ENCODE data around the gene TBC1D2. TPM values are rescaled to one million over a fixed set of nuclear protein-coding genes. Genes with fewer than 3 reads are reported as not detected.
"Not testable (repeated sequence)": the region's sequence is repeated elsewhere in the genome, so short reads cannot be mapped to it uniquely, and the experiment has no call there.

TBC1D2 gene
- total RNA-seq, 1 experiment from 2014 or later = 1.5 TPM

DNA sequence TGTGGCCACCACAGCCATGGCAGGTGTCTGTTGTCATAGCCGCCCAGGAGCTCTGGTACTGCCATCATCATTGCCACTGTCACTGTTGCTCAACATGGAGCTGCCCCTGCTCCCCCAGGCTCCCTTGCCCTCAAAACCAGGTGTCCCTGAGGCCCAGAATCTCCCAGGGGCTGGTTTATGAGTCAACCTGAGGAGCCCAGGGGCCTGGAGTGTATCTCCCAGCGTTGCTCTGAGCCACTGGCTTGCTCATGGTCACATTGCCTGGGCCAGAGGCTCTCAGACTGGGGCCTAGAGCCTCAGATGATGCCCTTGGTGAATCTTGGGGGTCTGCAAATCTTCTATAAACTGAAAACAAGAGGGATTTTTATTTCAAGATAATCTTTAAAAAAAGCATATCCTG lies 24.7 kb upstream of the TBC1D2 start:
- in situ Hi-C loops (cut with HindIII; ENCODE audit: low pct_unique_long_range_greater_than_20kb, low sequenced_read_pairs) = no loop called here
- no peak for DNase-seq (ENCODE audit: low read depth, low spot score)

DNA sequence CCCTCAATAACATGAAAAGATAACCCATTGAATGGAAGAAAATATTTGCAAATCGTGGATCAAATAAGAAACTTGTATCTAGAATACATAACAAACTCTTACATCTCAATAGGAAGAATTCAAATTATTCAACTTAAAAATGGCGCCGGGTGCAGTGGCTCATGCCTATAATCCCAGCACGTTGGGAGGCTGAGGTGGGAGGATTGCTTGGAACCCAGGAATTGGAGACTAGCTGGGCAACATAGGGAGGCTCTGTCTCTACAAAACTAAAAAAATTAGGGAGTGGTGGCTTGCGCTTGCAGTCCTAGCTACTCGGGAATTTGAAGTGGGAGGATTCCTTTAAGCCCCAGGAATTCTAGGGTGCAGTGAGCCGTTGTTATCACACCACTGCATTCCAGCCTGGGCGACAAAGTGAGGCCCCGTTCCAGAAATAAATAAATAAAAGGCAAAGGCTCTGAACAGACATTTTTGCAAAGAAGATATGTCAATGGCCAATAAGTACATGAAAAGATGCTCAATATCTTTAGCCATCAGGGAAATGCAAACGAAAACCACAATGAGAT lies 21.5 kb upstream of the TBC1D2 start:
- in situ Hi-C loops (cut with HindIII; ENCODE audit: low pct_unique_long_range_greater_than_20kb, low sequenced_read_pairs) = no loop called here
- no peak for DNase-seq (ENCODE audit: low read depth, low spot score)

- in situ Hi-C loops (cut with HindIII; ENCODE audit: low pct_unique_long_range_greater_than_20kb, low sequenced_read_pairs) = no loop called here
- no peak for DNase-seq (ENCODE audit: low read depth, low spot score)
Observed at GRCh38 chr9:98275159-98275558, 19.7 kb upstream of the TBC1D2 start.

GRCh38 chr9:98272083-98272482 lies 16.6 kb upstream of the TBC1D2 start:
- in situ Hi-C loops (cut with HindIII; ENCODE audit: low pct_unique_long_range_greater_than_20kb, low sequenced_read_pairs) = no loop called here
- DNase-seq (ENCODE audit: low read depth, low spot score) = no peak

GRCh38 chr9:98271479-98271878 lies 16.0 kb upstream of the TBC1D2 start:
- DNase-seq (ENCODE audit: low read depth, low spot score) = no peak
- in situ Hi-C loops (cut with HindIII; ENCODE audit: low pct_unique_long_range_greater_than_20kb, low sequenced_read_pairs) = no loop called here

- in situ Hi-C loops (cut with HindIII; ENCODE audit: low pct_unique_long_range_greater_than_20kb, low sequenced_read_pairs); DNase-seq (ENCODE audit: low read depth, low spot score): not testable (repeated sequence)
Observed at GRCh38 chr9:98270284-98270683, 14.8 kb upstream of the TBC1D2 start.

GRCh38 chr9:98269652-98270051 lies 14.2 kb upstream of the TBC1D2 start:
- in situ Hi-C loops (cut with HindIII; ENCODE audit: low pct_unique_long_range_greater_than_20kb, low sequenced_read_pairs); DNase-seq (ENCODE audit: low read depth, low spot score): not testable (repeated sequence)

DNA sequence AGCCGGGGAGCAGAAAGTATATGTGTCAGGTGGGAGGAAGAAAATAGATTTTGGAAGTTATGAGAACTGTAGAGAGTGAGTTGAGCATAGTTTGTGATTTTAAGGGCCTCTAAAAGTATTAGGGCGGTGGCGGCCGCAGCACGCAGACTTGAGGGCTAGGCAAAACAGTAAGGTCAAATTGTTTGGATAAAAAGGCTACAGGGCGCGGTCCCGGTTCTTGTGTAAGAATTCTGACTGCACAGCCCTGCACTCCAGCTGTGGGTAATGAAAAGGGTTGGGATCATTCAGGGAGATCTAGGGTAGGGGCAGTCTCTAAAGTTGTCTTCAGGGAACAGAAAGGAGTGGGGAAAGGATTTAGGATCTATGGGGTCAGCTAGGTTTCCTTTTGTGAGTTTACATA lies 12.1 kb upstream of the TBC1D2 start:
- DNase-seq (ENCODE audit: low read depth, low spot score); in situ Hi-C loops (cut with HindIII; ENCODE audit: low pct_unique_long_range_greater_than_20kb, low sequenced_read_pairs): not testable (repeated sequence)

DNA sequence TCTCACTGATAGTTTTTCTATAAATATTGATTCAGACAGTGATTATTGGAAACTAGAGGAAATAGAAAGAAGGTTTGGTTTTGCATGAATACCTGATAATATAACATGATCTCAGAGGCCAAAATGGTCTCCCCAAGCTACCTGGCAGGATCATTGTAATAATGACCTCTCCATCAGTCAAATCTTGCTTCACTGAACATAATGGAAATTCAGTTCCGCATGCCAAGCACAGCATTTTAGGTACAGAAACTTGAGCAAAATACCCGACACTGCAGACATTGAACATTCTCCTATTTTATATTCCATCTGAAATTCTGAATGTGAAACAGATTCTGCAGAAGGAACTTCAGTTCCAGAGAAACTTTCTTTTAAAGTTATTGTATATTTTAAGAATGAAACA lies 9.1 kb upstream of the TBC1D2 start:
- in situ Hi-C loops (cut with HindIII; ENCODE audit: low pct_unique_long_range_greater_than_20kb, low sequenced_read_pairs) = no loop called here

DNA sequence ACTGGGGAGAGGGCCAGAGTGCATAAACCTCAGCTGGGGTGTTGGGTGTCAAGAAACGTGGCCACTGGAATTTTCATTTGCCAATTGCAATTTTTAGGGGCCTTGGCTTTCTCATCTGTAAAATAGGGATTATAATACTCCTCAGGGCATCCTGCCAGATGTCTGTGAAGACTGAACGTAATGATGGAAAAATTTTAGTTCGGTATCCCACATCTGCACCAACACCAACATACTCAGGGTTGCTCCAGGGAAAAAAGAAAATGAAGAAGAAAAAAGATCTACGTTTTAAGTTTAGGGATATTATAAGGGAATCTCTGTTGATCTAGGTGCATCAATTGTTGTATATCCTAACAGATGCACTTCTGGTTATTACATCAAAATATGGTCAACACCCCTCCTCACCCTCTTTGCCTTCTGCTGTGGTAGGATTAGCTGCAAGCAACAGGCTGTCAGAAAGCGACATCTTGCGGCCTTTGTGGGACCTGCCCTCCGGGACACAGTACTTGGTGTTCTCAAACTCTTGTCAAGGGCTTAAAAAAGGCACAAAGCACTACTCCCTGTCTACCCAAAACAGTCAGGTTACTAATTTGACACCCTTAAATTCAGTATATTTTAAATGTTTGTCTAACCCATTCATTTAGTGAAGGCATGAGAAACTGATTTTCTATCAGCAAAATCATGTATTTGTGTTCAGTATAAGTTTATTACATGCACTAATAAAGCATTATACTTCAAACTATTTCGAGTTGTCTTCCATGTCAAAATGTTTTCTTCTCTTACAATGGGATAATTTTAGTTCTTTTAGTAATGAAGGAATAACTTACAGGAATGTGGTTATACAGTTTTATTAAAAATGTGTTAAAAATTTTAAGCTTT lies 8.3 kb upstream of the TBC1D2 start:
- in situ Hi-C loops (cut with HindIII; ENCODE audit: low pct_unique_long_range_greater_than_20kb, low sequenced_read_pairs) = no loop called here
- DNase-seq (ENCODE audit: low read depth, low spot score) = peak; percentile 89

More for the DNA sequence above, 9.1 kb upstream of the TBC1D2 start:
- no peak for DNase-seq (ENCODE audit: low read depth, low spot score)

DNA sequence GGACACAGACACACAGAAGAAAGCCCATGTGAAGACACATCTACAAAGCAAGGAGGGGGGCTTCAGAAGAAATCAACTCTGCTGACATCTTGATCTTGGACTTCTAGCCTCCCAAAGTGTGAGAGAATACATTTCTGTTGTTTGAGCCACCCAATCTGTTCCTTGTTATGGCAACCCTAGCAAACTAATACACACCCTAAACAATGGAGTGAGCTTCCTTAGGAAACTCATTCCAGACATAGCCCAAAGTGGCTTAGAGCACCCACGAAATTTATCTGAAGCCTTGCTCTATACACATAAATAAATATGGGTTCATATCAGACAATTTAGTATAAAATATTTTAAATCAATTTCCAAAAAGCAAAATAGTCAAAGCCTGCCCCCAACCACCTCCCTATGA lies 7.6 kb upstream of the TBC1D2 start:
- in situ Hi-C loops (cut with HindIII; ENCODE audit: low pct_unique_long_range_greater_than_20kb, low sequenced_read_pairs) = no loop called here
- DNase-seq (ENCODE audit: low read depth, low spot score) = no peak

GRCh38 chr9:98262056-98262455 lies 6.6 kb upstream of the TBC1D2 start:
- in situ Hi-C loops (cut with HindIII; ENCODE audit: low pct_unique_long_range_greater_than_20kb, low sequenced_read_pairs) = no loop called here
- DNase-seq (ENCODE audit: low read depth, low spot score) = no peak

GRCh38 chr9:98260635-98261034 lies 5.2 kb upstream of the TBC1D2 start:
- in situ Hi-C loops (cut with HindIII; ENCODE audit: low pct_unique_long_range_greater_than_20kb, low sequenced_read_pairs) = no loop called here
- no peak for DNase-seq (ENCODE audit: low read depth, low spot score)

- in situ Hi-C loops (cut with HindIII; ENCODE audit: low pct_unique_long_range_greater_than_20kb, low sequenced_read_pairs) = no loop called here
- DNase-seq (ENCODE audit: low read depth, low spot score) = no peak
Observed at GRCh38 chr9:98259791-98260190, 4.3 kb upstream of the TBC1D2 start.

- DNase-seq (ENCODE audit: low read depth, low spot score) = no peak
- in situ Hi-C loops (cut with HindIII; ENCODE audit: low pct_unique_long_range_greater_than_20kb, low sequenced_read_pairs) = no loop called here
Observed at GRCh38 chr9:98256756-98257155, 1.3 kb upstream of the TBC1D2 start.

DNA sequence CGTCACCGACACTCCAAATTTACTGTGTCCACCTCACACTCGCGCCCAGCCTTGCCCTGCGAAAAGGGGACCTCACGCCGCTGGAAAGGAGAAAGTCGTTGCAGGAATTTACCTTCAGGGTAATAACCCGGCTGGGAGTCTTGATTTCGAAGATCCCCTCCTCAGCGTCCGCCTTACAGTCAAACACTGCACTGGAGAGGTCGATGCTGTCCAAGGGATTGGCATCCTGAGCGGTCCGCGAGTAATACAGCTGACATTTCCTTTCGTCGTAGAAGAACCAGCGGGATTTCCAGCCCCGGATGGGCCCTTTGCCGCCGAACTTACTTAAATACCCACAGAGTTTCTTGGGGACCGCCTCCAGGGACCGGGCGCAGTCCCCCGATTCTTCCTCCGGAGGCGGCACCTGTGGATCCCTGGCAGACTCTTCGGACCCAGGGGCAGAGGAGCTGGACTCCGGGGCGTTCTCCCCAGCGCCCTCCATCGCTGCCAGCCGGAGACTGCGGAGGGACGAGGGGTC lies 330 bp downstream of the TBC1D2 start:
- in situ Hi-C loops (cut with HindIII; ENCODE audit: low pct_unique_long_range_greater_than_20kb, low sequenced_read_pairs) = no loop called here
- no peak for DNase-seq (ENCODE audit: low read depth, low spot score)

DNA sequence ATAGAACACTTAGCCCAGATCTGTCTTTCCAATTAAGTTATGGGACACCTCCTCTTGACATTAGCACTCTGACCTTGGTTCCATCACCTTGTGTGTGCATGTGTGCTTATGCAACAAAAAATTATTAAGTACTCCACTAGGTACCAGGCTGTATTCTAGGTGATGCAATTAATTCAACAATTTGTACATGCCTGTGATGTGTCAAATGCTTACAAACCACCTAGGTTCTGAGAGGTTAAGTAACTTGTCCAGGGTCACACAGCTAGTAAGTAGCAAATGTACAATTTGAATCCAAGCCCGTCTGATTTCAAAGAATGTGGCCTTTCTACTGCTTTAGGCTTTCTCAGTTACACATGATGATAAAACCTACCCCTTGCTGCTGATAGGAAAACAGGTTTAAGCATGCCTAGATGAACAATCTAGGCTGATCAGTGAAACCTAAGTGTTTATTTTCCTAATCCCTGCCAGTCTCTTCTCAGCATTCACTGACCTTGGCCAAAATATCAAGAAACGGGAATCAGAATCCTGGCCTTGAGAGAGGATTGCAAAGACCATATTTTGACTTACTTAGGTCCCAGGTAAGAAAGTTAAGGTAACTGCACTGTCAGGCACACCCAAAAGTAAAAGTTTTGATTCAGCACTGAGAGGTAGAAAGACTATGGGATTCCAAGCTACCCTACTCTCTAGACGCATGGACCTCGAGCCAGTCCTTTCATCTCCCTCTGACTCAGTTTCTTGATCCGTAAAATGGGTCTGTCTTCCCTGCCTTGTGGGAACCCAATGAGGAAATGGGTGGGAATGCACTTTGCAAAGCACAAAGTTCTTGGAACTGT lies 1.0 kb downstream of the TBC1D2 start:
- in situ Hi-C loops (cut with HindIII; ENCODE audit: low pct_unique_long_range_greater_than_20kb, low sequenced_read_pairs) = no loop called here
- no peak for DNase-seq (ENCODE audit: low read depth, low spot score)

DNA sequence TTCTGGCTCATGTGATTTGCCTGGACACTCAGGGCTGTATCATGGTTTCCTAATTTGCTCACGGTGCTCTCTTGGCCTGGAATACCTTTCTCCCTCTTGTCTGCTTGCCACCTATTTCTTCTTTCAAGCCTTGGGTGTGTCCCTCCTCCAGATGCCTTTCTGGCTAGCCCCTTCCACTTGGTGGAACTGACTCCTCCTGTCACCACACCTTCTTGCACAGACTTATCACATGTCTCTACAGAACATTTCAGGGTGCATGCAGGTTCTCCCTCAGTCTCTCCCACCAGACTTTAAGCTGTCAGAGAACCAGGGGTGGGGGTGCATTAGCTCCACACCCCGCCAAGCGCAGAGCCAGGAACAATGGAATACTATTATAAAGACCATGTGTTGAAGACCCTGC lies 1.9 kb downstream of the TBC1D2 start:
- in situ Hi-C loops (cut with HindIII; ENCODE audit: low pct_unique_long_range_greater_than_20kb, low sequenced_read_pairs) = no loop called here
- DNase-seq (ENCODE audit: low read depth, low spot score) = no peak

Measured in SK-MEL-5 (cell line).